ENCODE measurements around the gene GSTT2B. TPM values are rescaled to one million over a fixed set of nuclear protein-coding genes. Genes with fewer than 3 reads are reported as not detected.

Gene GSTT2B
- total and polyA plus RNA-seq, 2 of the 8 experiments (the other 6 are each of a cell fraction or from before 2014, with no cell fraction given): 6.3 to 13.3 TPM

GRCh38 chr22:24007253-24008021 is 46.4 kb upstream of the GSTT2B start:
- no peak overlapping the region for H3K9ac ChIP-seq (replicated peaks in 1 of 4; ENCODE audit: extremely low read depth in 1 of 4, low read depth in 3 of 4, low read length in 3 of 4)
- H3K27ac ChIP-seq (ENCODE audit: low read depth, low read length): no peak overlapping the region
- no peak overlapping the region for H3K4me3 ChIP-seq (ENCODE audit: extremely low read depth in 1 of 4, insufficient read depth in 2 of 4, low read depth in 3 of 4, low read length in 4 of 4)
- peaks cover 0 to 10% of the 10 kb centered on the region in 2 experiments; a peak in 2 of 4 replicates for H3K79me2 ChIP-seq (ENCODE audit: control insufficient read depth in 1 of 2, insufficient read depth in 2 of 2, low read length in 2 of 2)
- peak overlapping the region; percentile 1; the same call in 1 of the 2 replicates for H2BK12ac ChIP-seq (ENCODE audit: low read depth, low read length)
- H2BK120ac ChIP-seq (replicated peaks; ENCODE audit: low read depth, low read length): no peak overlapping the region
- H2BK5ac ChIP-seq (ENCODE audit: low read depth, low read length): peak overlapping the region; percentile 38; the same call in 1 of the 2 replicates
- ChIA-PET POLR2A (ENCODE audit: partially characterized antibody) (no interaction called here), CTCF (ENCODE audit: partially characterized antibody) (interaction anchor here (0.7 to 1.5 kb wide), 4 partner anchors 18 to 495 kb away, joined by 3 to 4 read pairs (median 3); no protein-coding TSS in a partner anchor)
- peaks cover 3% of the 10 kb centered on the region; the same call in 1 of the 2 replicates for H3K79me1 ChIP-seq (ENCODE audit: low read depth, low read length)
- no peaks in the 10 kb centered on the region; a peak in 2 of 7 replicates for H3K27me3 ChIP-seq (replicated peaks in 1 of 4; ENCODE audit: control insufficient read depth in 3 of 4, extremely low read depth in 1 of 4, insufficient read depth in 3 of 4, low read length in 3 of 4)
- peaks cover 6% of the 10 kb centered on the region; the same call in 1 of the 2 replicates for H3K23me2 ChIP-seq (ENCODE audit: low read depth, low read length)
- no peak overlapping the region for H4K91ac ChIP-seq (replicated peaks; ENCODE audit: insufficient read length, low read length)
- H3K4me2 ChIP-seq (ENCODE audit: insufficient read depth in 1 of 2, low read depth in 2 of 2, low read length in 2 of 2): no peak overlapping the region
- H3K56ac ChIP-seq (replicated peaks; ENCODE audit: insufficient read length, low read depth, low read length): no peak overlapping the region
- FAIRE-seq: no peak
- DNase-seq (ENCODE audit: low read depth in 1 of 2, low spot score in 2 of 2): no peak
- H3K14ac ChIP-seq (ENCODE audit: insufficient read length): no peak overlapping the region
- H2BK15ac ChIP-seq (ENCODE audit: low read length): peak overlapping the region; percentile 32; the same call in 1 of the 2 replicates
- 0 out of 2 replicates have a peak overlapping the region, but pooled peaks have one; percentile 13 for H3K18ac ChIP-seq (ENCODE audit: extremely low read depth, low read length)
- H4K20me1 ChIP-seq (replicated peaks in 1 of 2; ENCODE audit: control insufficient read depth in 1 of 2, insufficient read depth in 2 of 2, low read length in 2 of 2): no peaks in the 10 kb centered on the region
- H2AFZ ChIP-seq (ENCODE audit: low read length): no peak overlapping the region
- H2BK20ac ChIP-seq (ENCODE audit: low read length): peak overlapping the region; percentile 73; the same call in 1 of the 2 replicates
- 0 out of 2 replicates have a peak overlapping the region, but pooled peaks have one; percentile 1 for H2AK5ac ChIP-seq (ENCODE audit: low read depth, low read length)
- no peak overlapping the region for H4K5ac ChIP-seq (ENCODE audit: insufficient read length, low read depth, low read length)
- 82% methylated on average over 8 of the region's 8 CpGs; no CpG with 5 or more reads in 1 of the 2 experiments for WGBS, 2 experiments (ENCODE audit: extremely low coverage in 1 of 2, insufficient coverage in 1 of 2, insufficient read length in 1 of 2, insufficient replicate concordance in 2 of 2, low coverage in 1 of 2, low lambda C conversion rate in 2 of 2, missing lambda C conversion rate in 1 of 2)
- H3K4ac ChIP-seq (replicated peaks; ENCODE audit: insufficient read length, low read depth, low read length): no peak overlapping the region
- no peaks in the 10 kb centered on the region for H3K9me3 ChIP-seq (ENCODE audit: insufficient read depth in 2 of 2, low read depth in 1 of 2, low read length in 1 of 2)
- H3K23ac ChIP-seq (ENCODE audit: insufficient read length): no peak overlapping the region
- H4K8ac ChIP-seq (ENCODE audit: extremely low read depth, insufficient read depth, low read length): no peak overlapping the region
- no peaks in the 10 kb centered on the region for H3K36me3 ChIP-seq (ENCODE audit: control insufficient read depth in 2 of 4, insufficient read depth in 4 of 4, low read length in 3 of 4)
- H3K4me1 ChIP-seq (replicated peaks in 1 of 4; ENCODE audit: control insufficient read depth in 3 of 4, insufficient read depth in 4 of 4, low read length in 3 of 4): peaks cover 0 to 3% (median 2%) of the 10 kb centered on the region in 4 experiments; a peak in 4 of 7 replicates
- TF ChIP-seq SIRT6 (IDR thresholded peaks at IDR 0.05; ENCODE audit: low read length) (no peak), BACH1 (IDR thresholded peaks at IDR 0.05; ENCODE audit: low read length) (no peak), RNF2 (IDR thresholded peaks at IDR 0.05; ENCODE audit: borderline replicate concordance, low read depth, low read length, missing control alignments, poor library complexity, severe bottlenecking) (no peak), KDM1A (IDR thresholded peaks at IDR 0.05; ENCODE audit: borderline replicate concordance, low read length) (no peak)
